ENCODE data around the gene IGFBP4.

GRCh38 chr17:40460968-40461731, 17.9 kb downstream of the IGFBP4 start:
- TF ChIP-seq POLR2A (IDR thresholded peaks at IDR 0.05) (no peak), CTCF (IDR thresholded peaks at IDR 0.05) (no peak)

Measured in testis (tissue), 2 donors.